ENCODE results near the gene ZNF324. TPM values are rescaled to one million over a fixed set of nuclear protein-coding genes. Genes with fewer than 3 reads are reported as not detected.

Gene ZNF324
- total and polyA plus RNA-seq, 2 of the 13 experiments (the other 11 are each of a cell fraction or from before 2014, with no cell fraction given) = 1.1 to 4.7 TPM

DNA sequence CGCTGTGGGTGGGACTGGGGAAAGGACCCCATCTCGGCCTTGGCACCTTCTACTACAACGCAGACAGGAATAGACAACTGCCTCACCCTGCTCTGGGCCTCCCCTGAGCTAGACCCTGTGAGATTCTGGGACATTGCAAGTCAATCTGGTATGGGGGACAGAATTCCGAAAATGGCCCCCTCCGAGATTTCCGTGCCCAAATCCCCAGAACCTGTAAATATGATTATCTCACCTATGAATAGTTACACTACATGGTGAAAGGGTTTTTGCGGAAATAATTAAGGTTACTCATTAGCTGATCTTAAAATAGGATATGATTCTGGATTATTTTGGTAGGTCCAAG lies 53.3 kb downstream of the ZNF324 start:
- Histone ChIP-seq H3K4me3 (replicated peaks in 1 of 3; ENCODE audit: insufficient read depth in 1 of 3, low read depth in 2 of 3, low read length in 3 of 3) (peak overlapping the region; percentile 78 to 94 (median 90)), H3K27me3 (ENCODE audit: control insufficient read depth in 1 of 2, insufficient read depth in 2 of 2, low read length in 2 of 2) (no peaks in the 10 kb centered on the region; a peak in 1 of 5 replicates), H3K27ac (ENCODE audit: extremely low read length, insufficient read depth, low read length) (peak overlapping the region; percentile 88), H3K79me2 (ENCODE audit: insufficient read depth, low read length) (peaks cover 18% of the 10 kb centered on the region), H3K4me2 (ENCODE audit: low read depth, low read length) (peak overlapping the region; percentile 93), H3K9ac (ENCODE audit: insufficient read depth, low read depth, low read length) (peak overlapping the region; percentile 89), H3K4me1 (ENCODE audit: insufficient read depth, low read length) (peaks cover 22% of the 10 kb centered on the region), H3K36me3 (replicated peaks in 1 of 2; ENCODE audit: control insufficient read depth in 1 of 2, insufficient read depth in 2 of 2, low read length in 2 of 2) (peaks cover 5 to 6% of the 10 kb centered on the region in 2 experiments; a peak in 4 of 5 replicates), H3K9me3 (ENCODE audit: low read length) (no peaks in the 10 kb centered on the region), H4K20me1 (ENCODE audit: insufficient read depth, low read length) (no peaks in the 10 kb centered on the region), H2AFZ (ENCODE audit: low read length) (no peak overlapping the region)
- 5% methylated on average over 5 of the region's 7 CpGs for WGBS (ENCODE audit: low lambda C conversion rate)
- ChIA-PET CTCF (ENCODE audit: low intra/inter-chr PET ratio, low total read pairs) (interaction anchor here (1.0 kb wide), 1 partner anchor 191 kb away, joined by 4 read pairs; no protein-coding TSS in a partner anchor), POLR2A (interaction anchor here (0.8 to 4.1 kb wide), 22 partner anchors 8 to 337 kb away, joined by 3 to 59 read pairs (median 5); partner anchors contain the start of genes CHMP2A, MZF1, SLC27A5 and TRIM28)
- DNase-seq (ENCODE audit: low spot score) (no peak), ATAC-seq (no peak), FAIRE-seq (no peak)
- BruUV-seq (replicated peaks) = TSS peak; percentile 93
- TF ChIP-seq KDM5B (CRISPR knock-in tag; IDR thresholded peaks at IDR 0.05; ENCODE audit: borderline replicate concordance) (no peak), ZNF367 (CRISPR knock-in tag; IDR thresholded peaks at IDR 0.05; ENCODE audit: borderline replicate concordance) (0 out of 2 replicates have a peak, but pooled peaks have one; percentile 0), ZNF432 (CRISPR knock-in tag; IDR thresholded peaks at IDR 0.05; ENCODE audit: borderline replicate concordance) (no peak), KLF6 (CRISPR knock-in tag; IDR thresholded peaks at IDR 0.05) (no peak), ZFP62 (CRISPR knock-in tag; IDR thresholded peaks at IDR 0.05) (no peak)
- TF ChIP-seq, protein P1, sequence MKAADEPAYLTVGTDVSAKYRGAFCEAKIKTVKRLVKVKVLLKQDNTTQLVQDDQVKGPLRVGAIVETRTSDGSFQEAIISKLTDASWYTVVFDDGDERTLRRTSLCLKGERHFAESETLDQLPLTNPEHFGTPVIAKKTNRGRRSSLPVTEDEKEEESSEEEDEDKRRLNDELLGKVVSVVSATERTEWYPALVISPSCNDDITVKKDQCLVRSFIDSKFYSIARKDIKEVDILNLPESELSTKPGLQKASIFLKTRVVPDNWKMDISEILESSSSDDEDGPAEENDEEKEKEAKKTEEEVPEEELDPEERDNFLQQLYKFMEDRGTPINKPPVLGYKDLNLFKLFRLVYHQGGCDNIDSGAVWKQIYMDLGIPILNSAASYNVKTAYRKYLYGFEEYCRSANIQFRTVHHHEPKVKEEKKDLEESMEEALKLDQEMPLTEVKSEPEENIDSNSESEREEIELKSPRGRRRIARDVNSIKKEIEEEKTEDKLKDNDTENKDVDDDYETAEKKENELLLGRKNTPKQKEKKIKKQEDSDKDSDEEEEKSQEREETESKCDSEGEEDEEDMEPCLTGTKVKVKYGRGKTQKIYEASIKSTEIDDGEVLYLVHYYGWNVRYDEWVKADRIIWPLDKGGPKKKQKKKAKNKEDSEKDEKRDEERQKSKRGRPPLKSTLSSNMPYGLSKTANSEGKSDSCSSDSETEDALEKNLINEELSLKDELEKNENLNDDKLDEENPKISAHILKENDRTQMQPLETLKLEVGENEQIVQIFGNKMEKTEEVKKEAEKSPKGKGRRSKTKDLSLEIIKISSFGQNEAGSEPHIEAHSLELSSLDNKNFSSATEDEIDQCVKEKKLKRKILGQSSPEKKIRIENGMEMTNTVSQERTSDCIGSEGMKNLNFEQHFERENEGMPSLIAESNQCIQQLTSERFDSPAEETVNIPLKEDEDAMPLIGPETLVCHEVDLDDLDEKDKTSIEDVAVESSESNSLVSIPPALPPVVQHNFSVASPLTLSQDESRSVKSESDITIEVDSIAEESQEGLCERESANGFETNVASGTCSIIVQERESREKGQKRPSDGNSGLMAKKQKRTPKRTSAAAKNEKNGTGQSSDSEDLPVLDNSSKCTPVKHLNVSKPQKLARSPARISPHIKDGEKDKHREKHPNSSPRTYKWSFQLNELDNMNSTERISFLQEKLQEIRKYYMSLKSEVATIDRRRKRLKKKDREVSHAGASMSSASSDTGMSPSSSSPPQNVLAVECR (CRISPR knock-in tag; IDR thresholded peaks at IDR 0.05; ENCODE audit: borderline replicate concordance) = no peak
- TF ChIP-seq, protein P2, sequence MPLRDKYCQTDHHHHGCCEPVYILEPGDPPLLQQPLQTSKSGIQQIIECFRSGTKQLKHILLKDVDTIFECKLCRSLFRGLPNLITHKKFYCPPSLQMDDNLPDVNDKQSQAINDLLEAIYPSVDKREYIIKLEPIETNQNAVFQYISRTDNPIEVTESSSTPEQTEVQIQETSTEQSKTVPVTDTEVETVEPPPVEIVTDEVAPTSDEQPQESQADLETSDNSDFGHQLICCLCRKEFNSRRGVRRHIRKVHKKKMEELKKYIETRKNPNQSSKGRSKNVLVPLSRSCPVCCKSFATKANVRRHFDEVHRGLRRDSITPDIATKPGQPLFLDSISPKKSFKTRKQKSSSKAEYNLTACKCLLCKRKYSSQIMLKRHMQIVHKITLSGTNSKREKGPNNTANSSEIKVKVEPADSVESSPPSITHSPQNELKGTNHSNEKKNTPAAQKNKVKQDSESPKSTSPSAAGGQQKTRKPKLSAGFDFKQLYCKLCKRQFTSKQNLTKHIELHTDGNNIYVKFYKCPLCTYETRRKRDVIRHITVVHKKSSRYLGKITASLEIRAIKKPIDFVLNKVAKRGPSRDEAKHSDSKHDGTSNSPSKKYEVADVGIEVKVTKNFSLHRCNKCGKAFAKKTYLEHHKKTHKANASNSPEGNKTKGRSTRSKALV (CRISPR knock-in tag; IDR thresholded peaks at IDR 0.05) = no peak
- TF ChIP-seq, protein P3, sequence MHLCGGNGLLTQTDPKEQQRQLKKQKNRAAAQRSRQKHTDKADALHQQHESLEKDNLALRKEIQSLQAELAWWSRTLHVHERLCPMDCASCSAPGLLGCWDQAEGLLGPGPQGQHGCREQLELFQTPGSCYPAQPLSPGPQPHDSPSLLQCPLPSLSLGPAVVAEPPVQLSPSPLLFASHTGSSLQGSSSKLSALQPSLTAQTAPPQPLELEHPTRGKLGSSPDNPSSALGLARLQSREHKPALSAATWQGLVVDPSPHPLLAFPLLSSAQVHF (CRISPR knock-in tag; IDR thresholded peaks at IDR 0.05) = no peak
- in situ Hi-C loops (cut with HindIII; ENCODE audit: extremely low pct_ligation_motif_present, low pct_unique_long_range_greater_than_20kb) (no loop called here), intact Hi-C loops (cut with micrococcal nuclease; ENCODE audit: unreplicated experiment) (no loop called here)
